Loucy (cell line): ENCODE results near the gene PLIN5.

Experiments used
- CTCF ChIP-seq: fragments of 200-600 bp; sonication (generic); conservative IDR thresholded peaks from 2 replicates; pipeline ENCODE4 v1.5.1; 2014; ENCODE audit warnings: mild to moderate bottlenecking, antibody characterized with exemption, low read length
- EZH2phosphoT487 ChIP-seq: fragments of 200-600 bp; IDR thresholded peaks from 2 replicates; pipeline ENCODE4 v1.6.1; 2018; ENCODE audit warnings: antibody characterized with exemption, mild to moderate bottlenecking, moderate library complexity, borderline replicate concordance

GRCh38 chr19:4553775-4554174 lies 18.8 kb upstream of the PLIN5 start:
- TF ChIP-seq CTCF: no peak
- TF ChIP-seq EZH2phosphoT487: no peak
